Prostate gland (tissue), 2 donors: ENCODE results near the gene COA6.
A peak's percentile ranks its signal among the peaks of the same experiment; 100 is the strongest.

Experiments
- CTCF ChIP-seq, 4 experiments: fragments of 200-600 bp in 2 of 4; fragments of 450-650 bp in 2 of 4; sonication (generic) in 2 of 4; IDR thresholded peaks; 1 replicate in 3 of 4; 2 replicates in 1 of 4; pipeline ENCODE4 v1.5.1; 2016 to 2019; ENCODE audit warnings: antibody characterized with exemption in 4 of 4, mild to moderate bottlenecking in 2 of 4, moderate library complexity in 2 of 4
- POLR2A ChIP-seq: fragments of 450-650 bp; IDR thresholded peaks from one replicate; pipeline ENCODE4 v1.6.1; 2016; ENCODE audit warnings: antibody characterized with exemption, mild to moderate bottlenecking
- POLR2AphosphoS5 ChIP-seq: sonication (generic); formaldehyde crosslinking; IDR thresholded peaks from one replicate; pipeline ENCODE4 v1.6.1; 2017; ENCODE audit warnings: antibody characterized with exemption

- TF ChIP-seq POLR2A (no peak), CTCF (IDR thresholded peaks at IDR 0.05) (no peak), POLR2AphosphoS5 (peak; percentile 52)
Measured at GRCh38 chr1:234371414-234371813, 1.8 kb upstream of the COA6 start.
